Brain microvascular endothelial cell (primary cell): ENCODE measurements around the gene NF1.
A peak's percentile ranks its signal among the peaks of the same experiment; 100 is the strongest.

ENCODE experiments used
- DNase-seq: peaks from one replicate; pipeline ENCODE4 v3.0.0-alpha.2; 2020
- H3K27ac ChIP-seq: fragments of 250-450 bp; sonication (Bioruptor Pico); 2 replicates; pipeline ENCODE4 v1.5.1; 2020; ENCODE audit warnings: mild to moderate bottlenecking, moderate library complexity
- H3K27me3 ChIP-seq: fragments of 250-450 bp; sonication (Bioruptor Pico); replicated peaks from 2 replicates; pipeline ENCODE4 v1.5.1; 2020; ENCODE audit warnings: mild to moderate bottlenecking
- H3K36me3 ChIP-seq: fragments of 250-450 bp; sonication (Bioruptor Pico); replicated peaks from 2 replicates; pipeline ENCODE4 v1.5.1; 2020; ENCODE audit warnings: mild to moderate bottlenecking
- H3K4me3 ChIP-seq: 2 replicates; pipeline ENCODE4 v1.5.1; 2011; ENCODE audit warnings: low read depth, mild to moderate bottlenecking, control low read depth, low read length, moderate library complexity
- CTCF ChIP-seq: IDR thresholded peaks from 2 replicates; pipeline ENCODE4 v1.5.1; 2011; ENCODE audit warnings: low read depth, mild to moderate bottlenecking, moderate library complexity, low read length, control low read depth, inconsistent platforms; ENCODE audit errors: missing control alignments
- in situ Hi-C: cut with HindIII; loops from 2 replicates; pipeline ENCODE4 v1.10.0; 2017; ENCODE audit warnings: low sequenced_read_pairs, low pct_ligation_motif_present

NF1 gene

GRCh38 chr17:31391496-31391949, 296.7 kb downstream of the NF1 start, which contains the start of gene RAB11FIP4:
Gene RAB11FIP4 (plus strand): TSS chr17:31391675. CDS start chr17:31391853, 178 bp downstream.
- peak within 1 kb of the TSS; percentile 46 for H3K4me3 ChIP-seq
- H3K27ac ChIP-seq, result no peak within 1 kb of the TSS
- no peak for TF ChIP-seq CTCF
- peaks cover 18% of the 10 kb centered on the region for H3K27me3 ChIP-seq
- H3K36me3 ChIP-seq, result no peaks in the 10 kb centered on the region
- DNase-seq, result no peak
- in situ Hi-C loops, result no loop called here

- H3K4me3 ChIP-seq, result peak overlapping the region; percentile 9
- no peak for TF ChIP-seq CTCF
- peaks cover 18% of the 10 kb centered on the region for H3K27me3 ChIP-seq
- in situ Hi-C loops, result no loop called here
- no peak for DNase-seq
- H3K27ac ChIP-seq, result no peak overlapping the region
- H3K36me3 ChIP-seq, result no peaks in the 10 kb centered on the region
These were observed 297.5 kb downstream of the NF1 start for GRCh38 chr17:31392002-31392855.

- in situ Hi-C loops, result no loop called here
- no peak for DNase-seq
- H3K4me3 ChIP-seq, result no peak overlapping the region
- no peaks in the 10 kb centered on the region for H3K36me3 ChIP-seq
- peaks cover 18% of the 10 kb centered on the region for H3K27me3 ChIP-seq
- H3K27ac ChIP-seq, result no peak overlapping the region
- TF ChIP-seq CTCF, result no peak
These were observed 298.3 kb downstream of the NF1 start for GRCh38 chr17:31392856-31393748.

GRCh38 chr17:31393749-31394146, 299.0 kb downstream of the NF1 start:
- DNase-seq, result no peak
- H3K27me3 ChIP-seq, result peaks cover 15% of the 10 kb centered on the region
- H3K27ac ChIP-seq, result no peak overlapping the region
- in situ Hi-C loops, result no loop called here
- H3K36me3 ChIP-seq, result no peaks in the 10 kb centered on the region
- H3K4me3 ChIP-seq, result no peak overlapping the region
- TF ChIP-seq CTCF, result no peak

GRCh38 chr17:31394544-31394943, 299.8 kb downstream of the NF1 start:
- H3K27ac ChIP-seq, result no peak overlapping the region
- no peak for TF ChIP-seq CTCF
- in situ Hi-C loops, result no loop called here
- peaks cover 12% of the 10 kb centered on the region for H3K27me3 ChIP-seq
- H3K4me3 ChIP-seq, result no peak overlapping the region
- DNase-seq, result peak; percentile 77
- no peaks in the 10 kb centered on the region for H3K36me3 ChIP-seq
